GM12872 (cell line): Measurements from ENCODE around the gene PLK5.

ENCODE experiments used
- CTCF ChIP-seq: IDR thresholded peaks from 3 replicates; pipeline ENCODE4 v1.5.1; 2011; ENCODE audit warnings: low read depth, mild to moderate bottlenecking, low read length, moderate library complexity; ENCODE audit not compliant: insufficient read depth

PLK5 gene

GRCh38 chr19:1522061-1522460 lies 1.8 kb upstream of the PLK5 start:
- no peak for TF ChIP-seq CTCF

- no peak for TF ChIP-seq CTCF
Measured at GRCh38 chr19:1522838-1523237, 1.0 kb upstream of the PLK5 start.

- no peak for TF ChIP-seq CTCF
Measured at GRCh38 chr19:1524287-1524971, 552 bp downstream of the PLK5 start.

- no peak for TF ChIP-seq CTCF
Measured at GRCh38 chr19:1524972-1525325, 1.1 kb downstream of the PLK5 start.

GRCh38 chr19:1525343-1525742 lies 1.5 kb downstream of the PLK5 start:
- TF ChIP-seq CTCF = no peak

- TF ChIP-seq CTCF = no peak
Measured at GRCh38 chr19:1526066-1526778, 2.3 kb downstream of the PLK5 start.

- no peak for TF ChIP-seq CTCF
Measured at GRCh38 chr19:1526979-1527649, 3.2 kb downstream of the PLK5 start.
